HG02588 (cell line): ENCODE data around the gene KCNH5.

ENCODE experiments used
- ATAC-seq: cut with Tn5 transposase; IDR thresholded peaks from one replicate; pipeline ENCODE4 v1.9.1; 2021; ENCODE audit warnings: mild to moderate bottlenecking, moderate library complexity; ENCODE audit not compliant: unreplicated experiment

KCNH5 gene

DNA sequence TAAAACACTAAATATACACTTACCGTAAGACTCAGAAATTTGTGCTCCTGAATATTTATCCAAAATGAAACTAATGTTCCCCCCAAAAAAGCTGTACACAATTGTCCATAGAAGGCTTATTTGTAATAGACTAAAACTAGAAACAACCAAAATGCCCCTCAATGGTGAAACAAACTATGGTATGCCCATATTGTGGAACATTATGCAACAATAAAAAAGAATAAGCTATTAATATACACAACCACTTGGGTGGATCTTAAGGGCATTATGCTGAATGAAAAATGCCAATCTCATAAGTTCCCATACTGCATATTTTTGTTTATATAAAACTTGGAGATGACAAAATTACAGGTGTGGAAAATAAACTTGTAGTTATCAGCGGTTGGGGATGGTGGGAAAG, 357.4 kb downstream of the KCNH5 start:
- no peak for ATAC-seq

DNA sequence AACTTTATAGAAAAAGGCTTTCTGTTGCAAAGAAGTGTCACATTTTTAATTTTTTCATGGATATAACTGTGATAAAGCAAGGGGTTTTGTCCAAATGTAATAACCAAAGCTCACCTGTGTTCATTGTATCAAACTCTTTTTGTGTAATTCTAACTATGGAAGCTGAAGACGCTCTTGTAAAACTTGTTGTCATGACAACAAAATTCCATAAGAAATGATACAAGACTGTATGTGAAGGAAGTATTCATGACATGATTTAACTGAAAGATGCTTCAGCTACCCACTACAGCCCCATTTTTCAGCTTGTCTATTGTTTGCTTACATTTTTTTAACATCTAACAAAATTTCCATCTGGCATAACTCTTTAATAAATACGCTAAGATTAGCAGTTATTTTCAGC, 360.9 kb downstream of the KCNH5 start:
- no peak for ATAC-seq

DNA sequence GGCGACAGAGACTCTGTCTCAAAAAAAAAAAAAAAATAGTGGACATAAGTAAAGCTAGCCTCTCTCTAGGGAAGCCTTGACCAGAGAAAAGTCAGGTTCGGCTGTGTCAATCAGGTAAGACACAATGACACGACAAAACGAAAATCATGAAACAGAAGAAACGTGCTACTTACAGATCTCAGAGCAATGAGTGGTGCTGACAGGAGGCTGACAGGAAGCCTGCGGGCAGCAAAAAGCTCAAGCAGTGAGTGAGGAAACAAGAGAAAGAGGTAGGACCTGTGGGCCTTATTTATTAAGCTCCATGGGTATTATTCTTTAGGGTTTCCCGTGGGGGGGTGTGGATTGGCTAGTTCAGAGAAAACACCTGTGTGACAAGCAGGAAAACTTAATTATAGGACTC, 363.1 kb downstream of the KCNH5 start:
- ATAC-seq: no peak

- no peak for ATAC-seq
Measured at GRCh38 chr14:62674563-62675237, 370.6 kb downstream of the KCNH5 start.

- ATAC-seq: no peak
Measured at GRCh38 chr14:62673014-62673755, 372.1 kb downstream of the KCNH5 start.

GRCh38 chr14:62670526-62670925, 374.7 kb downstream of the KCNH5 start:
- no peak for ATAC-seq

DNA sequence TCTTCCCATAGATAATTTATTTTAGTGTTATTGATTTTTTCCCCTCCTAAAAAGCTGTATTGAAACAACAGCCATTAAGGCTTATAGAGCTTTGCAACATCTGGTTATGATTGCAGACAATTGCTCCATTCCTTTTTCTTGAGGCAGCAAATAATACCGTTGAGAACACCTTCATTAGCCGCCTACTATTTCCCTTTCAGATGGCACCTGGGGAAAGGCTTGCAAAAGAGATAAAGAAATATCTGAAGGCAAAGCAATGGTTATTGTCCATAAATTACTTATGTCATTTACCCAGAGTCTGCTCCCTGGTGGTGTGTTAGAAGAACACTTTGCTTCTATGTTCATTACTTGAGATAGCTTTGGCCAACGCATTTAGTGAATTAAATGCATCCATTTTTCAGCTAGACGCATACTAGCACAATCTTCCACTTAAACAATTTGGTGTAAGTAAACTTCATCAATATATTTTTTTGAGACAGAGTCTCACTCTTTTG, 377.8 kb downstream of the KCNH5 start:
- no peak for ATAC-seq

GRCh38 chr14:62665286-62665685, 380.0 kb downstream of the KCNH5 start:
- no peak for ATAC-seq

DNA sequence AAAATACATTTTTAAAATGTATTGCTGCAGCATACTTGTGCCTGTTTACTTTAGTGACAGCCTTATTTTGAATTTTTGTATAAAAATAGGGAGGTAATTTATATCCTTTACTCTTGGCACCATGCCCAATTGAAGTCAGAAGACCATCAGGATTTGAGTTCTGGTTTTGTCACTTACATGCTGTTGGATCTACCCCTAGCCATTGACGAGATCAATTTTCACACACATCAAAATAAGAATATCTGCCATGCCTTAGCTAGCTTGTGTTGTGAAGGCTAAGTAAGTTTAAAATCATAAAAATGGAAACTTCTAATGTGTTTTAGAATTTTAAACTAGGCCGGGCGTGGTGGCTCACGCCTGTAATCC, 381.8 kb downstream of the KCNH5 start:
- no peak for ATAC-seq

DNA sequence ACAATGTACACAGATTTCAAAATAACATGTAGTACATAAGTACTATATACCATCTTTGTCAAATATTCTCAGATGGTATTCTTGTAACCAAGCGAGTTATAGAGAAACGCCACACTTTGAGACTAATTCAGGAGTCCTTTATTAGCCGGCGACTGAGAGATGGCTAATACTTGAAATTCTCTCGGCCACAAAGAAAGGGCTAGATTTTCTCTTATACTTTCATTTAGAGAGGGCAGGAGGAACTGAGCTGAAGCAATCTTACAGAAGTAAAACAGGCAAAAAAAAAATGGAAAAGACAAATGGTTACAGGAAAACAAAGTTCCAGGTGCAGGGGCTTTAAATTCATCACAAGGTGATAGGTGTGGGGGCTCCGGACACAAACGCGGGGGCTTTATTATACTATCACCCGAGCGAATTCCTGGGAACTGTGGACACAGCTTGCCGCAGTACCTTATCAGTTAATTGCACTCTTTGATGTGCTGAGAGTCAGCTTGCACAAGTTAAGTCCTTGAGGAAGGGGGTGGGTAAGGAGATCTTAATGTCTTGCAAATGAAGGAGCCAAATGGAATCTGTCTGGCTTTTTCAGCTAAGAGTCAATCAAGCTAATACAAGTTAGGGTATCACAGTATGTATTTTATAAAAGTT, 382.3 kb downstream of the KCNH5 start:
- ATAC-seq: no peak

GRCh38 chr14:62661818-62662217, 383.4 kb downstream of the KCNH5 start:
- ATAC-seq: no peak

DNA sequence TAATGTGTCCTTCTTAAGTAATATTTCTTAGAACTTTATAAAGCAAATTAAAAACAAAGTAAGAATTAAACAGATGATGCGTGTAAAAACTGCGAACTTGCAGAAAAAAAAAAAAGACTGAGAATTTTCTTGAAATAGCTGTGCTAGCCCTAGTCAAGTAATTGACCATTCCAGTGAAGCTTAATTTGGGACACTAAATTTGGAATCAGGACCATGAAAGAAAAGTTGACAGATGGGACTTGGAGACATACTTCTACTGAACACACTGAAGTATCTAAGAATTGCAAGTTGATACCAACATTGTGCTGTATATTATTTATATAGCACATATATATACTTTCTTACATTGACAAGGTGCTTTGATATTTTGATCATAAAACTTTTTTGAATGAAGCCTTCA, 386.6 kb downstream of the KCNH5 start:
- ATAC-seq: no peak

- no peak for ATAC-seq
Measured at GRCh38 chr14:62657376-62657775, 387.9 kb downstream of the KCNH5 start.

DNA sequence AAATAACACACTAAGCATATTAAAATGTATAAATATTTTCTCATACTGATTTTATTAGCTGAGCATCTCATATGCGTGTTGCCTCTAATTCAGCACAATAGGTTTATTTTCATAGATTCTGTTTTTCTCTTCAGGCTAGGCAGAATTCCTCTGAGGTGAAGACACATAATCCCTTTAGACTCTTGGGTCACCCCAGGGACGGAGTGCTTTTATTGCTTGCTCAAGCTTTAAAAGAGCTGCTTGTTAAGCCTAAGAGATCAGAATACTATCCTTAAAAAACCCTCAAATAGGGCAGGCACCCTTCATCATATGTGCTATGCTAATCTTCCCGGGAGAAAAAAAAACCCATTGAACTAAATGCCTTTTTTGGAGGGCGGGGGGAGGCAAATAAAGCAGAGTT, 390.1 kb downstream of the KCNH5 start:
- no peak for ATAC-seq

- ATAC-seq: no peak
Measured at GRCh38 chr14:62654641-62655040, 390.6 kb downstream of the KCNH5 start.
